H9 (cell line): ENCODE data around the gene SFMBT2. TPM values are rescaled to one million over a fixed set of nuclear protein-coding genes. Genes with fewer than 3 reads are reported as not detected.

ENCODE experiments used
- DNase-seq: peaks from one replicate; pipeline ENCODE4 v3.0.0-alpha.2; 2017
- H2AFZ ChIP-seq: one replicate; pipeline ENCODE4 v1.6.1; 2013; ENCODE audit warnings: mild to moderate bottlenecking, low read length, control low read depth, moderate library complexity
- H2AK5ac ChIP-seq: 2 replicates; pipeline ENCODE4 v1.6.1; 2013; ENCODE audit warnings: low read length, control low read depth, mixed read lengths; ENCODE audit not compliant: insufficient read length
- H2BK120ac ChIP-seq: one replicate; pipeline ENCODE4 v1.6.1; 2013; ENCODE audit warnings: low read depth, mild to moderate bottlenecking, low read length, control low read depth, inconsistent platforms; ENCODE audit not compliant: poor library complexity, severe bottlenecking
- H2BK12ac ChIP-seq: 2 replicates; pipeline ENCODE4 v1.6.1; 2013; ENCODE audit warnings: low read length, control low read depth, mixed read lengths, low read depth; ENCODE audit not compliant: insufficient read length
- H2BK15ac ChIP-seq: 2 replicates; pipeline ENCODE4 v1.6.1; 2013; ENCODE audit warnings: low read depth, low read length, control low read depth
- H2BK20ac ChIP-seq: one replicate; pipeline ENCODE4 v1.6.1; 2013; ENCODE audit warnings: low read depth, mild to moderate bottlenecking, low read length, control low read depth, inconsistent platforms; ENCODE audit not compliant: poor library complexity, severe bottlenecking
- H2BK5ac ChIP-seq: 2 replicates; pipeline ENCODE4 v1.6.1; 2013; ENCODE audit warnings: low read length, control low read depth, mixed read lengths; ENCODE audit not compliant: insufficient read length
- H3K14ac ChIP-seq: 2 replicates; pipeline ENCODE4 v1.6.1; 2013; ENCODE audit warnings: low read length, control low read depth; ENCODE audit not compliant: insufficient read depth
- H3K18ac ChIP-seq: 2 replicates; pipeline ENCODE4 v1.6.1; 2013; ENCODE audit warnings: low read depth, mild to moderate bottlenecking, mixed read lengths, low read length, control low read depth; ENCODE audit not compliant: insufficient read length
- H3K23ac ChIP-seq: 2 replicates; pipeline ENCODE4 v1.6.1; 2013; ENCODE audit warnings: low read length, control low read depth, mixed read lengths, low read depth; ENCODE audit not compliant: insufficient read length
- H3K23me2 ChIP-seq: 2 replicates; pipeline ENCODE4 v1.6.1; 2013; ENCODE audit warnings: low read depth, mild to moderate bottlenecking, mixed read lengths, low read length, control low read depth; ENCODE audit not compliant: insufficient read length, poor library complexity, severe bottlenecking
- H3K27ac ChIP-seq: 2 replicates; pipeline ENCODE4 v1.5.1; 2013; ENCODE audit warnings: low read length, control low read depth, mixed read lengths, low read depth; ENCODE audit not compliant: insufficient read length
- H3K27me3 ChIP-seq: 2 replicates; pipeline ENCODE4 v1.6.1; 2013; ENCODE audit warnings: low read length, control low read depth, inconsistent platforms; ENCODE audit not compliant: insufficient read depth
- H3K4ac ChIP-seq: 2 replicates; pipeline ENCODE4 v1.6.1; 2013; ENCODE audit warnings: low read depth, mild to moderate bottlenecking, control low read depth, inconsistent platforms, low read length, moderate library complexity
- H3K4me1 ChIP-seq: 2 replicates; pipeline ENCODE4 v1.6.1; 2013; ENCODE audit warnings: low read length, control low read depth, inconsistent platforms; ENCODE audit not compliant: insufficient read depth
- H3K4me2 ChIP-seq: 2 replicates; pipeline ENCODE4 v1.6.1; 2013; ENCODE audit warnings: low read length, control low read depth, mixed read lengths; ENCODE audit not compliant: insufficient read length, insufficient read depth
- H3K56ac ChIP-seq: 2 replicates; pipeline ENCODE4 v1.6.1; 2013; ENCODE audit warnings: low read depth, mild to moderate bottlenecking, mixed read lengths, low read length, control low read depth; ENCODE audit not compliant: insufficient read length
- H3K79me1 ChIP-seq: 2 replicates; pipeline ENCODE4 v1.6.1; 2013; ENCODE audit warnings: low read depth, mild to moderate bottlenecking, moderate library complexity, low read length, control low read depth, inconsistent platforms; ENCODE audit not compliant: insufficient read depth, poor library complexity, severe bottlenecking
- H3K79me2 ChIP-seq: 2 replicates; pipeline ENCODE4 v1.6.1; 2013; ENCODE audit warnings: low read length, control low read depth, inconsistent platforms; ENCODE audit not compliant: insufficient read depth
- H3K9ac ChIP-seq: 2 replicates; pipeline ENCODE4 v1.6.1; 2013; ENCODE audit warnings: low read length, control low read depth, mixed read lengths; ENCODE audit not compliant: insufficient read length; ENCODE audit errors: extremely low read depth
- H3K9me3 ChIP-seq: one replicate; pipeline ENCODE4 v1.6.1; 2013; ENCODE audit warnings: low read depth, low read length, inconsistent platforms; ENCODE audit not compliant: control insufficient read depth
- H3T11ph ChIP-seq: one replicate; pipeline ENCODE4 v1.6.1; 2013; ENCODE audit warnings: mild to moderate bottlenecking, low read length, control low read depth, inconsistent platforms
- H4K20me1 ChIP-seq: one replicate; pipeline ENCODE4 v1.6.1; 2013; ENCODE audit not compliant: control insufficient read depth, insufficient read length, insufficient read depth
- H4K5ac ChIP-seq: 2 replicates; pipeline ENCODE4 v1.6.1; 2013; ENCODE audit warnings: low read depth, mild to moderate bottlenecking, mixed read lengths, low read length, control low read depth; ENCODE audit not compliant: insufficient read length
- H4K8ac ChIP-seq: replicated peaks from 2 replicates; pipeline ENCODE4 v1.6.1; 2013; ENCODE audit warnings: low read length, control low read depth, mixed read lengths, low read depth; ENCODE audit not compliant: insufficient read length
- H4K91ac ChIP-seq: 2 replicates; pipeline ENCODE4 v1.6.1; 2013; ENCODE audit warnings: low read depth, mild to moderate bottlenecking, moderate library complexity, mixed read lengths, low read length, control low read depth; ENCODE audit not compliant: insufficient read length
- H3K27ac Mint-ChIP-seq, 3 experiments: 2 replicates in 2 of 3; 3 replicates in 1 of 3; pipeline ENCODE4 v1.8.0; 2020 to 2021; ENCODE audit warnings: mixed read lengths in 3 of 3, mild to moderate bottlenecking in 1 of 3, moderate library complexity in 1 of 3
- H3K27me3 Mint-ChIP-seq: 2 replicates; pipeline ENCODE4 v1.8.0; 2021; ENCODE audit warnings: low read depth, mild to moderate bottlenecking, moderate library complexity, mixed read lengths
- H3K36me3 Mint-ChIP-seq, 3 experiments: 2 replicates in 2 of 3; 3 replicates in 1 of 3; pipeline ENCODE4 v1.8.0; 2020 to 2021; ENCODE audit warnings: low read depth in 3 of 3, mixed read lengths in 3 of 3; ENCODE audit not compliant: insufficient read depth in 1 of 3
- H3K4me1 Mint-ChIP-seq, 2 experiments: 2 replicates each; pipeline ENCODE4 v1.8.0; 2020; ENCODE audit warnings: mixed read lengths in 2 of 2
- H3K4me3 Mint-ChIP-seq, 2 experiments: 2 replicates in 1 of 2; 3 replicates in 1 of 2; pipeline ENCODE4 v1.8.0; 2020 to 2021; ENCODE audit warnings: mild to moderate bottlenecking in 2 of 2, mixed read lengths in 2 of 2, moderate library complexity in 1 of 2
- H3K9me3 Mint-ChIP-seq, 2 experiments: 2 replicates in 1 of 2; 3 replicates in 1 of 2; pipeline ENCODE4 v1.8.0; 2020; ENCODE audit warnings: mild to moderate bottlenecking in 2 of 2, mixed read lengths in 2 of 2, moderate library complexity in 1 of 2
- WGBS: extraction: QIAGEN DNeasy Blood & Tissue Kit; methylation state at CpG from one replicate; pipeline ENCODE4 v1.1.7; 2013; ENCODE audit warnings: missing lambda C conversion rate, low lambda C conversion rate, mixed read lengths; ENCODE audit not compliant: insufficient read length; ENCODE audit errors: extremely low coverage; 5-methylcytosine and 5-hydroxymethylcytosine counted together
- total RNA-seq: library from RNA; stranded (reverse); gene quantifications from 2 replicates; pipeline ENCODE4 v1.2.1, GENCODE V29; 2021
- TF ChIP-seq, protein P1 (sequence below): fragments of 200-600 bp; sonication (generic); conservative IDR thresholded peaks from 3 replicates; pipeline ENCODE4 v1.8.0; 2021; ENCODE audit warnings: antibody characterized with exemption, mild to moderate bottlenecking

The SFMBT2 gene
- total RNA-seq, 1 experiment from 2014 or later: 5.3 TPM

DNA sequence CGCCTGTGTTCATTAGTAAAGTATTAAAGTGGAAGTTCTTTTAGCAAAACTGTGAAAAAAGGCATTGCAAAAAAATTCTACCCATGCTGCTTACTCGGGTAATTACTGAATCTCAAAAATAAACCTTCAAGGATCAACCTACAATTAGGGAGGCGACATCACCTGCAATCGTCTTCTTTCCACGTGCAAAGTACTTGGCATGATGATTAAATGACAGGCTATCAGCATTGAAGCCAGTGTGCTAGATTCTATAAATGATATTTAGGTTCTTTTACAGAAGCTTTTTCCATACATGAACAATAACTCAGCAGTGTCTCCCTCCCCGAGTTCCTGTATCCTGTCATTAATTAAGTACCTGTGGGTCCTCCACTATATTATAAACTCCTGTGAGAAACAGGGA is 105.8 kb downstream of the SFMBT2 start:
- Histone ChIP-seq H2BK15ac (no peak overlapping the region), H2AK5ac (no peak overlapping the region), H2AFZ (no peak overlapping the region), H3K56ac (no peak overlapping the region), H3K18ac (no peak overlapping the region), H3K4me2 (no peak overlapping the region), H3K9ac (no peak overlapping the region), H2BK120ac (no peak overlapping the region), H4K91ac (no peak overlapping the region), H3K27ac (no peak overlapping the region), H3K27me3 (no peaks in the 10 kb centered on the region), H3K23me2 (no peaks in the 10 kb centered on the region), H2BK5ac (no peak overlapping the region), H4K20me1 (no peaks in the 10 kb centered on the region), H3K4me1 (no peaks in the 10 kb centered on the region; the same call in 1 of the 2 replicates), H3K23ac (no peak overlapping the region), H3K79me1 (no peaks in the 10 kb centered on the region), H3K9me3 (no peaks in the 10 kb centered on the region), H4K8ac (no peak overlapping the region), H2BK20ac (no peak overlapping the region), H3T11ph (no peak overlapping the region), H3K79me2 (no peaks in the 10 kb centered on the region), H3K4ac (no peak overlapping the region), H2BK12ac (no peak overlapping the region), H4K5ac (no peak overlapping the region), H3K14ac (no peak overlapping the region)
- Mint-ChIP-seq H3K27me3 (no peaks in the 10 kb centered on the region), H3K27ac (peak overlapping the region in 1 of 3 experiments; percentile 63; a peak in 1 of 7 replicates), H3K4me3 (no peak overlapping the region), H3K4me1 (peaks cover 18 to 19% of the 10 kb centered on the region in 2 experiments), H3K36me3 (peaks cover 0 to 5% (median 4%) of the 10 kb centered on the region in 3 experiments; a peak in 2 of 7 replicates), H3K9me3 (peaks cover 0 to 2% of the 10 kb centered on the region in 2 experiments; a peak in 1 of 5 replicates)
- DNase-seq: no peak
- WGBS: no CpG with 5 or more reads among the region's 6 CpGs
- TF ChIP-seq, protein P1, sequence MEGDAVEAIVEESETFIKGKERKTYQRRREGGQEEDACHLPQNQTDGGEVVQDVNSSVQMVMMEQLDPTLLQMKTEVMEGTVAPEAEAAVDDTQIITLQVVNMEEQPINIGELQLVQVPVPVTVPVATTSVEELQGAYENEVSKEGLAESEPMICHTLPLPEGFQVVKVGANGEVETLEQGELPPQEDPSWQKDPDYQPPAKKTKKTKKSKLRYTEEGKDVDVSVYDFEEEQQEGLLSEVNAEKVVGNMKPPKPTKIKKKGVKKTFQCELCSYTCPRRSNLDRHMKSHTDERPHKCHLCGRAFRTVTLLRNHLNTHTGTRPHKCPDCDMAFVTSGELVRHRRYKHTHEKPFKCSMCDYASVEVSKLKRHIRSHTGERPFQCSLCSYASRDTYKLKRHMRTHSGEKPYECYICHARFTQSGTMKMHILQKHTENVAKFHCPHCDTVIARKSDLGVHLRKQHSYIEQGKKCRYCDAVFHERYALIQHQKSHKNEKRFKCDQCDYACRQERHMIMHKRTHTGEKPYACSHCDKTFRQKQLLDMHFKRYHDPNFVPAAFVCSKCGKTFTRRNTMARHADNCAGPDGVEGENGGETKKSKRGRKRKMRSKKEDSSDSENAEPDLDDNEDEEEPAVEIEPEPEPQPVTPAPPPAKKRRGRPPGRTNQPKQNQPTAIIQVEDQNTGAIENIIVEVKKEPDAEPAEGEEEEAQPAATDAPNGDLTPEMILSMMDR: no peak
